ENCODE results near the gene GSDME.

The GSDME gene

GRCh38 chr7:24721481-24722001 lies 35.7 kb downstream of the GSDME start:
- Histone ChIP-seq H3K9ac (ENCODE audit: insufficient read length, low read depth) (no peak overlapping the region), H3K36me3 (ENCODE audit: insufficient read depth, insufficient read length, low read length) (peaks cover 6% of the 10 kb centered on the region), H3K4me1 (ENCODE audit: insufficient read depth, insufficient read length) (peaks cover 20% of the 10 kb centered on the region), H3K9me3 (ENCODE audit: insufficient read depth, low read length) (no peaks in the 10 kb centered on the region), H3K4me3 (ENCODE audit: insufficient read length, low read depth) (no peak overlapping the region), H3K27me3 (ENCODE audit: insufficient read depth, insufficient read length) (no peaks in the 10 kb centered on the region)
- DNase-seq (ENCODE audit: low read depth, low spot score), result no peak
- no peak for TF ChIP-seq SUZ12 (IDR thresholded peaks at IDR 0.05; ENCODE audit: extremely low read depth, insufficient read depth, insufficient read length)
- no peak for TF ChIP-seq YY1 (IDR thresholded peaks at IDR 0.05; ENCODE audit: insufficient read depth, insufficient read length)
- TF ChIP-seq ZNF274 (IDR thresholded peaks at IDR 0.05; ENCODE audit: low read depth, low read length), result no peak

- Histone ChIP-seq H3K4me1 (ENCODE audit: insufficient read depth, insufficient read length) (peaks cover 18% of the 10 kb centered on the region), H3K9me3 (ENCODE audit: insufficient read depth, low read length) (no peaks in the 10 kb centered on the region), H3K4me3 (ENCODE audit: insufficient read length, low read depth) (no peak overlapping the region), H3K9ac (ENCODE audit: insufficient read length, low read depth) (no peak overlapping the region), H3K27me3 (ENCODE audit: insufficient read depth, insufficient read length) (no peaks in the 10 kb centered on the region), H3K36me3 (ENCODE audit: insufficient read depth, insufficient read length, low read length) (peaks cover 6% of the 10 kb centered on the region)
- TF ChIP-seq ZNF274 (IDR thresholded peaks at IDR 0.05; ENCODE audit: low read depth, low read length) (no peak), SUZ12 (IDR thresholded peaks at IDR 0.05; ENCODE audit: extremely low read depth, insufficient read depth, insufficient read length) (no peak), YY1 (IDR thresholded peaks at IDR 0.05; ENCODE audit: insufficient read depth, insufficient read length) (no peak)
- no peak for DNase-seq (ENCODE audit: low read depth, low spot score)
Observed at GRCh38 chr7:24720283-24720682, 37.0 kb downstream of the GSDME start.

GRCh38 chr7:24718977-24719491 lies 38.2 kb downstream of the GSDME start:
- Histone ChIP-seq H3K36me3 (ENCODE audit: insufficient read depth, insufficient read length, low read length) (peaks cover 6% of the 10 kb centered on the region), H3K4me1 (ENCODE audit: insufficient read depth, insufficient read length) (peaks cover 11% of the 10 kb centered on the region), H3K9ac (ENCODE audit: insufficient read length, low read depth) (no peak overlapping the region), H3K9me3 (ENCODE audit: insufficient read depth, low read length) (no peaks in the 10 kb centered on the region), H3K27me3 (ENCODE audit: insufficient read depth, insufficient read length) (no peaks in the 10 kb centered on the region), H3K4me3 (ENCODE audit: insufficient read length, low read depth) (no peak overlapping the region)
- TF ChIP-seq ZNF274 (IDR thresholded peaks at IDR 0.05; ENCODE audit: low read depth, low read length), result no peak
- no peak for TF ChIP-seq YY1 (IDR thresholded peaks at IDR 0.05; ENCODE audit: insufficient read depth, insufficient read length)
- no peak for TF ChIP-seq SUZ12 (IDR thresholded peaks at IDR 0.05; ENCODE audit: extremely low read depth, insufficient read depth, insufficient read length)
- DNase-seq (ENCODE audit: low read depth, low spot score), result no peak

- Histone ChIP-seq H3K4me1 (ENCODE audit: insufficient read depth, insufficient read length) (peaks cover 11% of the 10 kb centered on the region), H3K27me3 (ENCODE audit: insufficient read depth, insufficient read length) (no peaks in the 10 kb centered on the region), H3K9ac (ENCODE audit: insufficient read length, low read depth) (no peak overlapping the region), H3K4me3 (ENCODE audit: insufficient read length, low read depth) (no peak overlapping the region), H3K9me3 (ENCODE audit: insufficient read depth, low read length) (no peaks in the 10 kb centered on the region), H3K36me3 (ENCODE audit: insufficient read depth, insufficient read length, low read length) (peaks cover 6% of the 10 kb centered on the region)
- TF ChIP-seq SUZ12 (IDR thresholded peaks at IDR 0.05; ENCODE audit: extremely low read depth, insufficient read depth, insufficient read length), result no peak
- TF ChIP-seq YY1 (IDR thresholded peaks at IDR 0.05; ENCODE audit: insufficient read depth, insufficient read length), result no peak
- TF ChIP-seq ZNF274 (IDR thresholded peaks at IDR 0.05; ENCODE audit: low read depth, low read length), result no peak
- no peak for DNase-seq (ENCODE audit: low read depth, low spot score)
Observed at GRCh38 chr7:24718431-24718831, 38.8 kb downstream of the GSDME start.

- H3K9ac ChIP-seq (ENCODE audit: insufficient read length, low read depth), result no peak overlapping the region
- TF ChIP-seq YY1 (IDR thresholded peaks at IDR 0.05; ENCODE audit: insufficient read depth, insufficient read length) (no peak), ZNF274 (IDR thresholded peaks at IDR 0.05; ENCODE audit: low read depth, low read length) (no peak), SUZ12 (IDR thresholded peaks at IDR 0.05; ENCODE audit: extremely low read depth, insufficient read depth, insufficient read length) (no peak)
- no peaks in the 10 kb centered on the region for H3K9me3 ChIP-seq (ENCODE audit: insufficient read depth, low read length)
- DNase-seq (ENCODE audit: low read depth, low spot score), result no peak
- H3K27me3 ChIP-seq (ENCODE audit: insufficient read depth, insufficient read length), result no peaks in the 10 kb centered on the region
- H3K4me3 ChIP-seq (ENCODE audit: insufficient read length, low read depth), result no peak overlapping the region
- peaks cover 9% of the 10 kb centered on the region for H3K4me1 ChIP-seq (ENCODE audit: insufficient read depth, insufficient read length)
- peaks cover 6% of the 10 kb centered on the region for H3K36me3 ChIP-seq (ENCODE audit: insufficient read depth, insufficient read length, low read length)
Observed at GRCh38 chr7:24717694-24718320, 39.5 kb downstream of the GSDME start.

- TF ChIP-seq SUZ12 (IDR thresholded peaks at IDR 0.05; ENCODE audit: extremely low read depth, insufficient read depth, insufficient read length), result no peak
- no peak for TF ChIP-seq ZNF274 (IDR thresholded peaks at IDR 0.05; ENCODE audit: low read depth, low read length)
- TF ChIP-seq YY1 (IDR thresholded peaks at IDR 0.05; ENCODE audit: insufficient read depth, insufficient read length), result no peak
- Histone ChIP-seq H3K9me3 (ENCODE audit: insufficient read depth, low read length) (no peaks in the 10 kb centered on the region), H3K4me3 (ENCODE audit: insufficient read length, low read depth) (no peak overlapping the region), H3K9ac (ENCODE audit: insufficient read length, low read depth) (no peak overlapping the region), H3K36me3 (ENCODE audit: insufficient read depth, insufficient read length, low read length) (peaks cover 6% of the 10 kb centered on the region), H3K27me3 (ENCODE audit: insufficient read depth, insufficient read length) (no peaks in the 10 kb centered on the region), H3K4me1 (ENCODE audit: insufficient read depth, insufficient read length) (peaks cover 6% of the 10 kb centered on the region)
- no peak for DNase-seq (ENCODE audit: low read depth, low spot score)
Observed at GRCh38 chr7:24717247-24717622, 40.0 kb downstream of the GSDME start.

- no peaks in the 10 kb centered on the region for H3K27me3 ChIP-seq (ENCODE audit: insufficient read depth, insufficient read length)
- H3K36me3 ChIP-seq (ENCODE audit: insufficient read depth, insufficient read length, low read length), result peaks cover 6% of the 10 kb centered on the region
- H3K4me1 ChIP-seq (ENCODE audit: insufficient read depth, insufficient read length), result peaks cover 6% of the 10 kb centered on the region
- DNase-seq (ENCODE audit: low read depth, low spot score), result no peak
- no peak for TF ChIP-seq SUZ12 (IDR thresholded peaks at IDR 0.05; ENCODE audit: extremely low read depth, insufficient read depth, insufficient read length)
- TF ChIP-seq YY1 (IDR thresholded peaks at IDR 0.05; ENCODE audit: insufficient read depth, insufficient read length), result no peak
- no peak for TF ChIP-seq ZNF274 (IDR thresholded peaks at IDR 0.05; ENCODE audit: low read depth, low read length)
- H3K9me3 ChIP-seq (ENCODE audit: insufficient read depth, low read length), result no peaks in the 10 kb centered on the region
- no peak overlapping the region for H3K4me3 ChIP-seq (ENCODE audit: insufficient read length, low read depth)
- H3K9ac ChIP-seq (ENCODE audit: insufficient read length, low read depth), result no peak overlapping the region
Observed at GRCh38 chr7:24716480-24717246, 40.6 kb downstream of the GSDME start.
